NOMO-1 (cell line): Measurements from ENCODE around the gene DST.

Experiments
- DNase-seq, 2 experiments: peaks; one replicate each; lab custom pipeline; 2025; ENCODE audit not compliant: unreplicated experiment in 2 of 2; lab: John Stamatoyannopoulos, UW

DST gene

DNA sequence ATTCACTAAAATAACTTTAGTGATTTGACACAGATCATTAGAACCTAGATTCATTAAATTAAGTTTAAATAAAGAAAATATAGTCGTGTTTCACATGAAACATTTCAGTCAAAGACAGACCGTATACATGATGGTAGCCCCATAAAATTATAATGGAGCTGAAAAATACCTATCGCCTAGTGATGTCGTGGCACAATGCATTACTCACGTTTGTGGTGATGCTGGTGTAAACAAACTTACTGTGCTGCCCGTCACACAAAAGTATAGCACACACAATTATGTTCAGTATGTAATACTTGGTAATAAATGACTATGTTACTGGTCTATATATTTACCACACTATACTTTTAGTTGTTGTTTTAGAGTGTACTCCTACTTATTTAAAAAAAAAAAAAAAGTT, 17.3 kb downstream of the DST start:
- no peak for DNase-seq

DNA sequence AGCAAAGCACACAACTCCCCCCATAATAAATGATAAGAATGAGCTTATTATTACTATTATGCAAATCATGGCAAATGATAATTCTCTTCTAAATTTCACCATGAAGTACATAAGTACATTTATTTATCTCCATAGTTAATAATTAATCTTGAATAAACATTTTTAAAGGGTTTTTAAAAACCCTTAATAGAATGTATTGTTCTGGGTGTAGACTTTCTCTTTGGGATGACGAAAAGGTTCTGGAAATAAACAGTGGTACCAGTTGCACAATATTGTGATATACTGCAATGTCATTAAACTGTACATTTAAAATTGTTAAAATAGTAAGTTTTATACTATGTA, 18.0 kb downstream of the DST start:
- no peak for DNase-seq

GRCh38 chr6:56624046-56624727, 18.5 kb downstream of the DST start:
- no peak for DNase-seq

GRCh38 chr6:56620229-56620868, 22.3 kb downstream of the DST start:
- DNase-seq: peak; percentile 32 to 44

GRCh38 chr6:56618050-56618449, 24.6 kb downstream of the DST start:
- no peak for DNase-seq

DNA sequence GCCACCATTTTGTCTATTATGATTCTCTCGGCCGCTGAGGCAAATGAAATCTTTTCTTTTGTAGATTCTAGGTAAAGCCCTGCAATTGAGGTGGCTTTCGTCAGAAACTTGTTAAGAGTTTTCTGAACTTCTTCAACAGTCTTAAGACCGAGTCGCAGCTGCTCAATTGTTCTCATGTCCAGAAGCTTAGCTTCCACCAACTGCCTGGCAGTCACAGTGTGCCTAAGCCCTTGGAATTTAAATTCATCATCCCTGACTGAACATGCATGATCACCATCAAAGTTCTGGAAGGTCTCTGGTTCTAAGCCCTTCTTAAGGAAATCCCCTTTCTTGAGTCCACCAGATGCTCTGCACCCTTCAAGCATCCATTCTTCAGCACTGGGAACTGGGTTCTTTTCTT, 25.7 kb downstream of the DST start:
- no peak for DNase-seq

- DNase-seq: no peak
Measured at GRCh38 chr6:56613247-56613851, 29.3 kb downstream of the DST start.

DNA sequence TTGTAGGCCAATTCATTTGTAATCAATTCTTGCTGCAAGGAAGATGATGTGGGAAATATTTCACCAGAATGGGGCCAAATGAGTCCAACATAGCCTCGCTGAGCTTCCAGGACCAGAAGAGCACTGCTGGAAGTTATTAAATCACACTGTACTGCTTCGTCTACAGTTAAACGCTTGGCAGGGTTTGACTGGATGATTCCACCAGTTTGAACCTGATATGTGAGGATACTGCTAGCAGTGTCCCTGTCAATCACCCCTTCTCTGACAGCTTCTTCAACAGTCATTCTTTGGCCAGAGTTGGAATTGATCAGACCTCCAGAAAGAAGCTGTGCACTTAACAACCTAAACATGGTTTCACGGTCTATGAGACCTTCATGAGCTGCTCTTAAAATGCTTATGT, 34.4 kb downstream of the DST start:
- DNase-seq: no peak

- DNase-seq: no peak
Measured at GRCh38 chr6:56607111-56607752, 35.5 kb downstream of the DST start.

GRCh38 chr6:56605435-56605834, 37.3 kb downstream of the DST start:
- DNase-seq: no peak

- no peak for DNase-seq
Measured at GRCh38 chr6:56604186-56604585, 38.5 kb downstream of the DST start.

GRCh38 chr6:56601390-56601789, 41.3 kb downstream of the DST start:
- DNase-seq: no peak

DNA sequence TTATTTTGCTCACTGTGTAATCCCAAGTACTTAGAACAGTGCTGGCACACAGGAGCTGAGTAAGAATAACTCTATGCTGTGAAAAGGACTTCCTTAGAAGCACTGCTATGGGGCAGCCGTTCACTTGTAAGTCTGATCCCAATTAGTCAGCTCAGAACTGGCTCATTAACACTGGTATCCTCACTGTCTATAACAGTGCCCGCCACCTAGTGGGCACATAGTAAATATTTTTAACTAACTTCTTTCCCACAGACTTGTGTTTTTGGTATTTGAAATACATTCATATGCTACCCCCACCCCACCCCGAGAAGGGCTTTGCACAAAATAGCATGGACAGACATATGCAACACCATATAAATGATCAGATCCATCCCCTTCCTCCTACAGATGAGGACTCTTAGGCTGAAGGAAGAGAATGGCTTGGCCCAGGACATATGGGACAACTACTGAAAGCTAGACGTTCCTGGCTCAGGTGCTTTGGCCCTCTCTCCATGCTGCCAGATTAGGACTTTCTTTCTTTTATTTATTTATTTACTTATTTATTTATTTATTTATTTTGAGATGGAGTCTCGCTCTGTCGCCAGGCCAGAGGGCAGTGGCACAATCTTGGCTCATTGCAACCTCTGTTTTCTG, 47.1 kb downstream of the DST start:
- DNase-seq: peak; percentile 21 to 84

DNA sequence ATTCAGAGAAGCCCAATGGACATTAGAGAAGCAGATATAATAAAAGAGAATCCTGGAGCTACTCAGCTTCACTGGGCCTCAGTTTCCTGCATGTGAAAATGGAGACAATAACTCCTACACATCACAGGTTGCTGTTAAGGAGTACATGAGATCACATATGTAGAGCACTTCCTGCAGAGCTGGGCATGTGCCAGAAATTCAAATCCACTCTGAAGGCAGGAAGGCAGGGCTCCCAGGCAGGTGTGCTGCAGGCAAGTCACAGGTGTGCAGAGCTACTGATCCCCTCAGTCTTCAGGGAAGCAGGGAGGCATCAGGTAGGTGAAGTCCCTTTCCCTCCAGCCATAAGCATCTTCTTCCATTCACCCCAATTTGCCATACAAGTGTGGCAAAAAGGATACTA, 48.0 kb downstream of the DST start:
- DNase-seq: no peak

DNA sequence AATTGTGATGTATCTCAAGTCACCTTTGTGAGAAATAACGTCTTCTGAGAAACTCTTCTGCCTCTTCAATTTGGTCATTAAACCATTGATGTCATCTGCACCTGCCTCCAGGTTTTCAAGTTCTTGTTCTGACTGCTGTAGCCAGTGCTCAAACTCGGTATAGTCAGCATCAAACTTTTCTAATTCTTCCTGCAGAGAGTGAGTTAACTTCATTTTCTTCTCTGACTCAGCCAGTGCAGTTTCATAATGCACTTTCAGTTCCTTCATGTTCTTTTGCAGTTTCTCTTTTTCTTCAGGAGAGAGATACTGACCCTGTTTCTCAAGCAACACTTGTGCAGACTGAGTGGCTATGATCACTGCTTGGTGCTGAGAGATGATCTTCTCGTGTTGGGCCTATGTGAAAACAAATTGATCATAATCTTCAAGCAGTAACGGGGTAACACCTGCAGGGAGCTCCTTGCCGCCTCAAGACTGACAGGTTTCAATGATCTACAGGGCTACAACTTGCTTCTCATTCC, 48.8 kb downstream of the DST start:
- peak; percentile 54 to 97 for DNase-seq

DNA sequence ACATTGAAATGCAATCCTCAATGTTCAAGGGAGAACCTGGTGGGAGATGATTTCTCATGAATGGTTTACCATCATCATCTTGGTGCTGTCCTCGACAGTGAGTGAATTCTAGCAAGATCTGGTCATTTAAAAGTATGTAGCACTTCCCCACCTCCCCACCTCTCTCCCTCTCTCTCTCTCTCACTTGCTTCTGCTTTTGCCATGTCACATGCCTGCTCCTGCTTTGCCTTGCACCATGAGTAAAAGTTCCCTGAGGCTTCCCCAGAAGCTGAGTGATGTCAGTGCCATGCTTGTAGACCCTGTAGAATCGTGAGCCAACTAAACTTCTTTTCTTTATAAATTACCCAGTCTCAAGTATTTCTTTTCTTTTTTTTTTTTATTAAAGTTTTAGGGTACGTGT, 60.5 kb downstream of the DST start:
- no peak for DNase-seq

- no peak for DNase-seq
Measured at GRCh38 chr6:56581296-56581925, 61.3 kb downstream of the DST start.

- no peak for DNase-seq
Measured at GRCh38 chr6:56580271-56580670, 62.4 kb downstream of the DST start.

DNA sequence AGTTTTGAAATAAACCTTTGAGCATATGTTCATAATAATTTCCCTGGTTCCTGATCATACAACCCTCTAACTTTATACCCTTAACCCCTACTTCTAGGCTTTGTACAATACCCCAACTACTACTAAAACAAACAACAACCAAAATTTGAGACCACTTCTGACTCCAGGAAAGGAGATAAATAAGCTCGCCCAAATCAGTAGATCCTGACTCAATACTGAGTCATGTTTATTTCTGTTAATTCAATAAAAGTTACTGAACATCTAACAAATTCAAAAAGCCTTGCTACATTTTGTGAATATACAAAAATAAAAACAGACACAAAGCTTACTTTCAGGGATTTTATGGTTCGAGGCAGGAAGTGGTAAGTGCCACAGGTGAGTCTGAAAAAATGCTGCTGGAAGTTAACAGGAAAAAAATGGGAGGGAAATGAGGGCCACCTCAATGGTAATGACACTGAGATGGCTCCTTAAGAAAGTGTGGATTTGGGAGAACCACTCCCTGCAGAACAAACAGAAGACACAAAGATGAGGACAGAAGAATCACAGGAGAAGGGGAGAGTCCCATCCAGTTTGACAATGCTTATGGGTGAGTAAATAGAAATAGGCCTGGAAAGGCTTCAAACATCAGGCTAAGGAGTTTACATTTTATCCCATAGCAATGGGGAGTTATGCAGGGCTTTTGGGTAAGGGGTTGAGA, 63.4 kb downstream of the DST start:
- no peak for DNase-seq

DNA sequence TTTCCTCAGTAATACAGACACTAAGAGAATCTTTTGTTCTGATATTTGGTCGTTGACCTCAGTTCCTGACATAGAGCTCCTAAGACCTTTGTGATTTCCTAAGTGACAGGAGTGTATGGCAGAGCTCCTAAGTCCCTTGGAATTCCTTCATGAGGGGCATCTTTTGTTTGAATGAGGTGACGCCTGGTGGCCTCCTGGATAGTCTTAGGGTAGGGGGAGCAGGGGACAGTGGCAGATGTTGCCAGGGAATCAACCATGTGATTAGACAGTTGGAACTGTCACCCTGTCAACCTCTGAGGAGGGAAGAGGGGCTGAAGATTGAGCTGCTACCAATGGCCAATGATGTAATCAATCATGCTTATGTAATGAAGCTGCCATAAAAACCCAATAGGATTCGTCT, 67.0 kb downstream of the DST start:
- DNase-seq: no peak
